GM19193 (cell line): ENCODE results near the gene INHBE.

Experiments
- POLR2A ChIP-seq: IDR thresholded peaks from 4 replicates; pipeline ENCODE4 v1.6.1; 2011; ENCODE audit not compliant: insufficient read depth, insufficient read length; ENCODE audit errors: extremely low read depth

Gene INHBE

GRCh38 chr12:57476162-57476992 lies 21.3 kb downstream of the INHBE start:
- peak; percentile 57 for TF ChIP-seq POLR2A

- no peak for TF ChIP-seq POLR2A
Measured at GRCh38 chr12:57476993-57477709, 22.0 kb downstream of the INHBE start.

GRCh38 chr12:57477710-57478681 lies 22.9 kb downstream of the INHBE start:
- TF ChIP-seq POLR2A = peak; percentile 61

GRCh38 chr12:57479043-57479375 lies 23.9 kb downstream of the INHBE start:
- no peak for TF ChIP-seq POLR2A

GRCh38 chr12:57479376-57480115 lies 24.4 kb downstream of the INHBE start, which contains the start of gene ARHGAP9:
Gene ARHGAP9 (minus strand): TSS chr12:57479866. CDS start chr12:57479406, 460 bp downstream.
- peak; percentile 49 for TF ChIP-seq POLR2A

GRCh38 chr12:57481671-57482070 lies 26.6 kb downstream of the INHBE start:
- no peak for TF ChIP-seq POLR2A

GRCh38 chr12:57483466-57483865 lies 28.4 kb downstream of the INHBE start:
- TF ChIP-seq POLR2A = no peak

- TF ChIP-seq POLR2A = no peak
Measured at GRCh38 chr12:57485695-57486094, 30.6 kb downstream of the INHBE start.

GRCh38 chr12:57487055-57487596 lies 32.0 kb downstream of the INHBE start:
- TF ChIP-seq POLR2A = no peak

GRCh38 chr12:57487597-57488401 lies 32.7 kb downstream of the INHBE start, which contains the start of gene MARS1:
Gene MARS1 (plus strand): TSS chr12:57488068. CDS start chr12:57488091, 23 bp downstream.
- TF ChIP-seq POLR2A = peak; percentile 92

- TF ChIP-seq POLR2A = no peak
Measured at GRCh38 chr12:57488402-57489156, 33.5 kb downstream of the INHBE start.

GRCh38 chr12:57489157-57489641 lies 34.1 kb downstream of the INHBE start:
- TF ChIP-seq POLR2A = no peak
